H1 (cell line): ENCODE results near the gene DEFB118. TPM values are rescaled to one million over a fixed set of nuclear protein-coding genes. Genes with fewer than 3 reads are reported as not detected.

Experiments
- CHD7 ChIP-seq: fragments of 300-600 bp; sonication (generic); IDR thresholded peaks from 2 replicates; pipeline ENCODE4 v1.7.1; 2012; ENCODE audit warnings: low read length, moderate library complexity, mild to moderate bottlenecking, inconsistent platforms; ENCODE audit not compliant: insufficient replicate concordance
- MAFK ChIP-seq: IDR thresholded peaks from 2 replicates; pipeline ENCODE4 v1.6.1; 2012; ENCODE audit warnings: low read depth, mild to moderate bottlenecking, improper control_type of control experiment, low read length
- NRF1 ChIP-seq: IDR thresholded peaks from 2 replicates; pipeline ENCODE4 v1.6.1; 2011; ENCODE audit warnings: mild to moderate bottlenecking, low read depth, low read length, improper control_type of control experiment
- RAD21 ChIP-seq, 2 experiments: IDR thresholded peaks in 1 of 2; conservative IDR thresholded peaks in 1 of 2; 2 replicates each; pipeline ENCODE4 v1.6.1; 2011; ENCODE audit warnings: low read depth in 2 of 2, low read length in 2 of 2, improper control_type of control experiment in 1 of 2, inconsistent platforms in 1 of 2, mild to moderate bottlenecking in 1 of 2, moderate library complexity in 1 of 2
- RNF2 ChIP-seq: fragments of 200-900, 300-1000 bp; sonication (generic); IDR thresholded peaks from 2 replicates; pipeline ENCODE4 v1.7.1; 2016; ENCODE audit warnings: borderline replicate concordance, low read depth, mild to moderate bottlenecking, antibody characterized with exemption, low read length; ENCODE audit not compliant: poor library complexity, severe bottlenecking; ENCODE audit errors: missing control alignments
- TBP ChIP-seq: IDR thresholded peaks from 2 replicates; pipeline ENCODE4 v1.6.1; 2011; ENCODE audit warnings: low read depth, low read length, improper control_type of control experiment
- TCF12 ChIP-seq: IDR thresholded peaks from 2 replicates; pipeline ENCODE4 v1.6.1; 2011; ENCODE audit warnings: low read depth, mild to moderate bottlenecking, low read length
- TEAD4 ChIP-seq: IDR thresholded peaks from 2 replicates; pipeline ENCODE4 v1.6.1; 2012; ENCODE audit warnings: low read depth, low read length, inconsistent platforms, mixed read lengths
- polyA plus RNA-seq, 7 experiments: library from polyadenylated mRNA; depleted of rRNA in 3 of 7; stranded (reverse) in 5 of 7; unstranded in 2 of 7; fragments of >200 nt in 5 of 7; fragments of 200-250 nt in 2 of 7; gene quantifications; 1 replicate in 5 of 7; 2 replicates in 1 of 7; 4 replicates in 1 of 7; pipeline versions ENCODE4 v1.2.1 to v1.2.3, GENCODE V29; 2011 to 2013; ENCODE audit warnings: missing spikeins in 2 of 7, mixed read lengths in 2 of 7
- total RNA-seq: library from RNA; stranded (reverse); fragmentation: NEBNext Ultra II Directional; extraction: Animal tissue kit (Norgen Biotek cat#: 25700); gene quantifications from 2 replicates; pipeline ENCODE4 v1.2.1, GENCODE V29; 2021
- TF ChIP-seq, protein P1 (sequence below), 3 experiments: IDR thresholded peaks; 1 replicate in 2 of 3; 2 replicates in 1 of 3; pipeline versions ENCODE4 v1.5.1 to v1.6.1; 2011; ENCODE audit warnings: low read length in 3 of 3, mild to moderate bottlenecking in 3 of 3, inconsistent platforms in 2 of 3, low read depth in 1 of 3, moderate library complexity in 1 of 3; ENCODE audit not compliant: insufficient read depth in 1 of 3; ENCODE audit errors: control extremely low read depth in 1 of 3

The DEFB118 gene
- total and polyA plus RNA-seq, 2 of the 8 experiments (the other 6 are each of a cell fraction or from before 2014, with no cell fraction given) = not detected

- TF ChIP-seq CHD7 (no peak), TCF12 (no peak), TEAD4 (no peak), RAD21 (IDR thresholded peaks at IDR 0.05 in 1 of 2, conservative IDR thresholded peaks at IDR 0.05 in 1 of 2; ENCODE audit: low read depth in 2 of 2, low read length in 2 of 2) (no peak), NRF1 (no peak), RNF2 (no peak), TBP (no peak), MAFK (no peak)
- TF ChIP-seq, protein P1, sequence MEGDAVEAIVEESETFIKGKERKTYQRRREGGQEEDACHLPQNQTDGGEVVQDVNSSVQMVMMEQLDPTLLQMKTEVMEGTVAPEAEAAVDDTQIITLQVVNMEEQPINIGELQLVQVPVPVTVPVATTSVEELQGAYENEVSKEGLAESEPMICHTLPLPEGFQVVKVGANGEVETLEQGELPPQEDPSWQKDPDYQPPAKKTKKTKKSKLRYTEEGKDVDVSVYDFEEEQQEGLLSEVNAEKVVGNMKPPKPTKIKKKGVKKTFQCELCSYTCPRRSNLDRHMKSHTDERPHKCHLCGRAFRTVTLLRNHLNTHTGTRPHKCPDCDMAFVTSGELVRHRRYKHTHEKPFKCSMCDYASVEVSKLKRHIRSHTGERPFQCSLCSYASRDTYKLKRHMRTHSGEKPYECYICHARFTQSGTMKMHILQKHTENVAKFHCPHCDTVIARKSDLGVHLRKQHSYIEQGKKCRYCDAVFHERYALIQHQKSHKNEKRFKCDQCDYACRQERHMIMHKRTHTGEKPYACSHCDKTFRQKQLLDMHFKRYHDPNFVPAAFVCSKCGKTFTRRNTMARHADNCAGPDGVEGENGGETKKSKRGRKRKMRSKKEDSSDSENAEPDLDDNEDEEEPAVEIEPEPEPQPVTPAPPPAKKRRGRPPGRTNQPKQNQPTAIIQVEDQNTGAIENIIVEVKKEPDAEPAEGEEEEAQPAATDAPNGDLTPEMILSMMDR (IDR thresholded peaks at IDR 0.05; ENCODE audit: control extremely low read depth in 1 of 3, insufficient read depth in 1 of 3, low read depth in 1 of 3, low read length in 3 of 3) = no peak
Observed at GRCh38 chr20:31341470-31341869, 26.9 kb upstream of the DEFB118 start (continued).
